ENCODE results near the gene RERE.
"Not testable (repeated sequence)": the region's sequence is repeated elsewhere in the genome, so short reads cannot be mapped to it uniquely, and the experiment has no call there.

RERE gene

DNA sequence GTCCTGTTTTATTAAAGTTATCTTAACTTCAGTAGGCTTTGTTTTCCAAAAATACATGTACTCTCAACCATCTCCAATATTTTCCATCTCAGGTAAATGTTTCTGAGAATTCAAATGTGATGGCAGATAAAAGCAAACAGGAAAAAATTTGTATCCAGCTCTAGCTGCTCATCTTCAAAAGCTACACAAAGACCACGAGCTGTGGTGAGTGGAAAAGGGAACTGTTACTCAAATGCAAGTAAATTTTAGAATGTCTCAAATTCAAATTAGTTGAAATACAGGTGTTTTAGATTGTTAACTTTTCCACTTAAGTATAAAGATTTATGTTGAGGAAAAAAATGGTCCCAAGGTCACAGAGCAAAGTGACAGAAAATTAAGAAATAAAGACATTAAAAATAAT lies 283.5 kb downstream of the RERE start:
- DNase-seq = no peak

DNA sequence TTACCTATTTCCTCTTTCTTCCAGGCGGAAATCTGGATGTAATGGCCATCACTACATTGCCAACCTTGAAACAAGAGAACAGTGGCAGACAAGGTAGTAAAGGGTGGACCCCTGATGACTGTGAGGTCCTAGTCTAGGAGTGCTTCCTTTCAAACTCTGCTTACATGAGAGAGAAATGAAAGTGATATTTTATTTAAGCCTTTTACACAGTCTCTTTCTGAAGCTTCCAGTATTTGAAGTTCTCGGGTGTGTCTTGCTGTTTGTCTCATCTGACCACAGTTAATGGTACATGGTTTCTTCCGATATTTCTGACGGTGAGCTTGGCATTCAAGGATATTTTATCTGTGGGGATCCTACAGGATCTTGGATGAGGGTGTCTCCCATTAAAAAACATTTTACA lies 284.3 kb downstream of the RERE start:
- DNase-seq = no peak

DNA sequence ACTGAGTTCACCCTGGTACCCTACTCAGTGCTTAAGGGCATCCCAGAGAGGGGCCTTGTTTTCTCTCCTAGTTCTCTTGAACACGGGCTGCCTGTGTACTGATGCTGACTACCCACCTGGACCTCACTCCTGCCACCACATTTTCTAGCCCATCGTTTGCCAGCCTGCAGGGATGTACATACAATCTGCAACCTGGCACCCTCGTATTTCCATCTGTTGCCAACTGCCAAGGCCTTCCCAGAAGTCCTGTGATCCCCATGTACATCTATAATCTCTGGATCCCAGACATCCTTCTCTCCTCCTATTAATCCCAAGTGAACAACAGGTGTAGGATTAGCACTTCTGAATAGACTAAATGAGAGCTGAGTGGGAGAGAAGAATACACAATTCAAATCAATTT lies 287.5 kb downstream of the RERE start:
- no peak for DNase-seq

DNA sequence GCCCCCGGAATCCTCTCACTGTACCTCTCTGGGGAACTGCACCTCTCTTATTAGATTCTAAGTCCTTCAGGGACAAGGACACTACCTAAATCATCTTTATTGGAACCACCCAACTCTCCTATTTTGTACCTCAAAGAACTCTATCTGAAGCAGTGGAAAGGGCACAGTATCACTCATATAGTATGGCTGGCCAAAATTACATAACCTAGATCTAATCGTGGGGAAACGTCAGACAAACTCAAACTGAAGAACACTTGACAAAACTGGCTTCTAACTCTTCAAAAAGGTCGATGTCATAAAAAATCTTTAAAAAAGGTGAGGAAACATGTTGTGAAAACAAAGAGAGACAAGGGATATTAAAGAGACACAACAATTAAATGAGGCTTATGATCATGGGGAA lies 289.5 kb downstream of the RERE start:
- no peak for DNase-seq

DNA sequence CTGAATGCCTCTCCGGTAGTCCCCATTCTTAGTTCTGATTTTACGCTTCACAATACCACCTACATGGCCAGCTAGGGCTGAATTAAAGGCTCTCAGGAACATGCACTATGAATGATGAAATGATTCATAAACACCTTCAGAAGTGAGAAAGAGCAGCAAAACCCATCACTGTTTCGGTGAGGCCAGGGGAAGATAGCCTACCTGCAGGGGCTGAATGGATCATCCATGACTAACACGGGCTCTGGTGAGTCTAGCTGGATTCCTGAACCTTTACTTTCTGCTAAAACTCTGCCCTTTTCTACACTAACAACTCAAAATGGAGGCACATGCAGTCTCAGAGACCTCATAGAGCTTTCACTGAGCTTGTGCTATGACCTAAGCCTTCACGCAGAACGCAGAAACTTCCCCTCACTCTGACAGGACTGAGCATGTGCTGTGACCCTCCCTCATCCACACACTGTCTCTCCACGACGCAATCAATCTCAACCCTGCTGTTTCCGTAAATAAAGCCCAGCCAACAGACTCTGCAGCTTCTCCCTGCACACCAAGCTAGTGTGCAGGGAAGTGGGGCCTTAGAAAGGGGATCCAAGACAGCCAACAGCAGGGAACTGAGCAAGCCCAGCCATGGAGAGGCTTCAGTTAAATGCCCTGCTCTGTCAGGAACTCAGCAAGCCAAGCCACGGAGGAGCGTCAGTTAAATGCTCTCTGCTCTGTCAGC lies 291.7 kb downstream of the RERE start:
- DNase-seq = peak; percentile 71

DNA sequence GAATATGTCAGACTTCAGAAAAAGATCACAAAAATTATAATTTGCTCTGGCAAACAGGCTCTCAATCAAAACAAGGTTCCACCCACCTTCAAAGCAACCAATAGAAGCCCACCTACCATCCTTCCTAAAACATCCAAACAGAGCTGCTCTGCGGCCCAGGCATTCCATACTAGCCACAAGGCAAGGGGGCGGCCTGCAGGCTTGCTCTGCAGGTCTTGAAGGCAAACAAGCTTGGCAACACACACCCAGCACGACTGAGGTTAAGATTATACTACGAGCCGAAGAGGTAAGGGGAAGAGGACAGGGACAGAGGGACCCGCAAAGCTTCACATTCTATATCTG lies 292.3 kb downstream of the RERE start:
- peak; percentile 68 for DNase-seq

DNA sequence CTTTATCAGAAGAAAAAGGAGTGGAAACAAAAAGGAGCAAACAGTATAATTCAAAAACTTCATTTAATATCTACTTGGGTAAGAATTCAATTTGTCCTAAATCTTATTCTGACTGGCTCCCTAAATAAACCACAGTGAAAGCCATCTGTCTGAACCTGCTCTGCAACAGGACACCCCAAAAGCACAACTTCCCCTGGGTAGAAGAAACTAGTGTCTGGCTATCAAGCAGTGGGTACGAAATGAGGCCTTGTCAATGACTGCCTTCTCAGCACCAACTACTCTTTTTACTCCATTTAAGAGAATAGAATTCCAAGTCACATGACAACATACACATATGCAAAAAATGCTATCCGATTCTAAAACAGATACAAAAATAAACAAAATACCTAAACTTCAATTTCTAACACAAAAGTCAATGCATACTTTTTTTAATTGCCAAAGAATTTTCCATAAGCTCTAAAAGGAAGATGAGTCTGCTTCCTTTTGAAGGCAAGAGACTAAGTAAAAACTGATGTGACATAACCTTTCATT lies 292.7 kb downstream of the RERE start:
- no peak for DNase-seq

DNA sequence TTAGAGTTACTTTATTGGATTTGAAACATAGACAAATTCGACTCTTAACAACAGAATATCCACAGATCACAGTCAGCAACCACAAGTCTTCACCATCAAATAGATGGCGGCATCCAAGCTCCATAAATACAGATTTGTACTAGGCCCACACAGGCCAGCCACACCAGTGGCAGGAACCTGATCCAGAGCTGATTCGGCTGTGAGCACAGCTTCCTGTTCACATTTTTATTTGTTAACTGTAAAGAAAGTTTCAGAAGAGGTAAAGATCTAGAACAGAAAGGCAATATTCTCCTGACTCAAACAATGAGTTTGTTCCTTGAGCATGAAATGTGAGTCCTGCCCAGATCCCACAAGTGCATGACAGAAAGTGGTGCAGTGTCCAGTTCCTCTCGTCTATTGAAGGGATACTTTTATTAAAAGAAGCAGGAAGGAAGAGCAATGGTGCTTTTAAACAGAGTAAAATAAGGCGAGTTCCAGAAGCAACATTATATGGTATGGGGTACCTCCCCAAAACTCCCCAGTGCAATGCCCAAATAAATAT lies 293.7 kb downstream of the RERE start:
- no peak for DNase-seq

DNA sequence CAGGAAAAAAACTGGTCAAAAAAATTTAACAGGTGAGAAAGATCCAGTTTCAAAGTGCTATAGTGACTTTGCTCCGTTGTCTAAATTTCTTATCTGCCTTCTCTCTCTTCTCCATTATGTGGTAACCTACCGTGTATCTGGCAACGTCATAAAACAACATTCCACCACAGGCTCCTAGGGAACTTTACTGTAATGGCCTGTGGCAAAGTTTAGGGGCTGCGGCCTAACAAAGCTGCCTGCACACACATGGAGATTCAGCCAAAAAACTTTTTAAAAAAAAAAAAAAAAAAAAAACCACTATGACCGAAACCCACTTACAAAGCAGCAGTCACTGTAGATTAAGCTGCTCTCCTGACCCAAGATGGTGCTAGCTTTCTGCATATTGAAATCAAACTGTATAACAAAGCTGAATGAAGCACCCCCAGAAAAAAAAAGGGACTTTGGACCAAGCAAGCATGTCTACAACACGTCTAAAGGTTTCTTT lies 296.9 kb downstream of the RERE start:
- no peak for DNase-seq

DNA sequence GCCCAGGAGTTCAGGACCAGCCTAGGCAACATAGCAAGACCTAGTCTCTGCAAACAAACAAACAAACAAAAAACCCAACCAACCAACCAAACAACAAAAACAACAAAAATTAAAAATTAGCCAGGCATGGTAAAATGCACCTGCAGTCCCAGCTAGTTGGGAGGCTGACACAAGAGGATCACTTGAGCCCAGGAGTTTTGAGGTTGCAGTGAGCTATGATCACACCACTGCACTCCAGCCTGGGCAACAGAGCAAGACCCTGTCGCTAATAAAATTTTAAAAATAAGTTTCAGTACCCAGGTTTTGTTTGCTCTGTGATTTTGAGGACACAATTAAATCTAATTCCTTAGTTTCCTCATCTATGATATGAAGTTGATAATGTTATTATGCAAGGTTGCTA lies 298.3 kb downstream of the RERE start:
- DNase-seq = no peak

DNA sequence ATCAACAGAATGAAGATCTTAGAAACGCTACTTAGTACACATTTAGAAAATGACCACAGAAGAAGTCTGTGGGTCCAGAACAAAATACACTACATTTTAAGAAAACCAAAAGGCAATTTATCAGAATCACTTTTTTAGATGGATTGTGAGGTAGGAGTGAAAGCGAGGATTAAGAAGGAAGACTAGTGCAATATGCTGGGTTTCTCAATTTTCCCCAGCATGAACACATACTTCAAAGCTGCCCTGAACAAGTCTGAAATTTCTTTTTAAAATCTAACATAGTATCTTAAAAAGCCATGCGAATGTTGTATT lies 299.0 kb downstream of the RERE start:
- DNase-seq = no peak

DNA sequence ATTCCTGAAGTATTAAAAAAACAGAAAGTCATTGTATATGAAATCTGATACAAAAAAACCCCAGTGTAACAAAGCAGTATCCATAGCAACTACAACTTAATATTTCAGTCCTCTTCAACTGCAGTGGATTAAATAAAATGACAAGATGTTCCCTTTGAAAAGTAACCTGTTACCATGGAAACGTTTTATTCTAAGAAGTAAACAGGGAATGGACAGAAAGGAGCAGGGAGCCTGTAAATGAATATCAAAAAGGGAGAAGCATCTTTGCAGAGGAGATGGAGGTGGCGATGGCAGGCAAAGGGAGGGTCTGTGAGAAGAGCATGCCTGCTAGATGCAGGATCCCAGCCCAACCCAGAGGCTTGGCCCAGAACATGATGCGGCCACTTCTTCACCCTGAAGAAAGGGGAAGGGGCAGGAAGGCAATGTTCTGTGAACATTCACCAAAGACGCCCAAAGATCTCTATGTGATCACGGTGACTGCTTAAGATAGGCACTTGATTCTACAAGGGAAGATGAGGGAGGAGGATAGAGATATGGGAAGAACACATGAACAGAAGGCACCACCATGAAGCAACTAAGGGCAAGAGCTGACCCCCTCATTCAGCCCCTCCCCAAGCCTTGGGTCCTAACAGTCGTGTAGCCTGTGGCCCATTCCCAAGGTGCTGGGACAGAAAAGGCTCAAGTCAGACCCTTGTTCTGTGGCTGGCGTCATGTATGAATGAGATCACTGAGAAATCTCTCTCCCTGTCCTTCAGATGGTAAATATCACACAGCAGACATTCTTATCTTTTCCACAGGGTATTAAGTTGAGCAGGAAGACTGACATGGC lies 299.6 kb downstream of the RERE start:
- DNase-seq = no peak

DNA sequence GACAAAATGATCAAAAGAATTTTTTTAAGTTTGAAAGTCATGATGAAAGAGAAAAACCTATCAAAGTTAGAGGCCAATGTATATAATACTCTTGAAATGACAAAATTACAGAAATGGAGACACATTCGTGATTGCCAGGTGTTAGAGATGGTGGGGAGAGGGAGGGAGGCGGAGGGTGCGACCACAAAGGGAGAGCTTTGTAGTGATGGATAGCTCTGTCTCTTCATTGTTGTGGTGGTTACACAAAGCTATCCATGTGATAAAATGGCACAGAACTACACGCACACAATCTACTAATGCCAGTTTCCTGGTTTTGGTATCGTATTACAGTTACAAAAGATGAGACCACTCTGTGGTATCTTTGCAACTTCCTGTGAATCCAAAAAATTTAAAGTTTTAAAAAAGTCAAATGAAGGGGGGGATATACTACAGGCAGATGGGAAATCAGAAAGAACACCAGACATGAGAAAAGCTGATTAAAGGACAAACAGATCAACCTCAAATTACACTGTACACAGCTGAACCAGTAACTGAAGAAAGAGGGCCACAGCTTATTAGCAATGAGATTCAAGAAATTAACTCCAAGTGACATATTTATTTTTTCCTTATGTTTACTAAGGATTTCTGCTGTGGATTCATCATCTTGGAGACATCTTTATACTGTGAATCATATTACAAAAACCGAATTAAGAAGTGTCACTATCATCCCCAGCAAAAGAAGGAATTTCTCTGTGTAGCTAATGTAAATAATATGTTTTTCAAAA lies 300.5 kb downstream of the RERE start:
- DNase-seq = no peak

DNA sequence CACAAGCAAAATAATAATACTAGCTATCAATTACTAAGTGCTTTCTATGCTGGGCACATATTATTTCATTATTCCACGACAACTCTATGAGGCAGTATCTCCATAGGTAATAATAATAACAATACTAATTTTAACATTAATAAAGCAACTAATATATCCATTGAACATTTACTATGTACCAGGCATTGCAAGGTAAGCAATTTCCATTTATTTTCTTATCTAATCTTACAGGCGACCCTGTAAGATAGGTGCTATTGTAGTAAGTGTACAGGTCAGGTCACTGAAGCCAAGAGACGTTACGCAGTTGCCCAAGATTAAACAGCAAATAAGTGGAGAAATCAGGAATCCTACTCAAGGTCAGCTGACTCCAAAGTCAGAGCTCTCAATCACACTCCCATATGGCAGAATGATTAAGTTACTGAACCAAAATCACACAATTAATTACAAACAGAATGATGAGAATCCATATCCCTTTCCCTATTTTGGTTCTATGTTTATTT lies 301.1 kb downstream of the RERE start:
- no peak for DNase-seq

DNA sequence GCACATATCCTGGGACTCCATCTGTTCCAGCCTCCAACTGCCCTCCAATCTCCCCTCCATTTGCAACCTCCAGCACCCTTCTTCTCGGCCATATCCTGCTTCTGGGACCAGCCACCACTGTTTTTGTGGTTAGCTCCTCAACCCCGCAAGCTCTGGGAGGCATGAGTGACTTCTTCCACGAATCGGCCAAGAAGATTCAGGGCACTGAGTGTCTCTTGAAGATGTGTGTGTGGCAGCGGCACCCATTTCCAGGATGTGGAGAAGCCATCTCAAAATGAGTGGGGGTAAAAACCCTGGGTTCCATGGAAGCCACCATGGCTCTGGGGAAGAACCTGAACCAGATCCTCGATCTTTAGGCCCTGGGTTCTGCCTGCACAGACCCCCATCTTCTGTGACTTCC lies 304.9 kb downstream of the RERE start:
- DNase-seq = no peak

DNA sequence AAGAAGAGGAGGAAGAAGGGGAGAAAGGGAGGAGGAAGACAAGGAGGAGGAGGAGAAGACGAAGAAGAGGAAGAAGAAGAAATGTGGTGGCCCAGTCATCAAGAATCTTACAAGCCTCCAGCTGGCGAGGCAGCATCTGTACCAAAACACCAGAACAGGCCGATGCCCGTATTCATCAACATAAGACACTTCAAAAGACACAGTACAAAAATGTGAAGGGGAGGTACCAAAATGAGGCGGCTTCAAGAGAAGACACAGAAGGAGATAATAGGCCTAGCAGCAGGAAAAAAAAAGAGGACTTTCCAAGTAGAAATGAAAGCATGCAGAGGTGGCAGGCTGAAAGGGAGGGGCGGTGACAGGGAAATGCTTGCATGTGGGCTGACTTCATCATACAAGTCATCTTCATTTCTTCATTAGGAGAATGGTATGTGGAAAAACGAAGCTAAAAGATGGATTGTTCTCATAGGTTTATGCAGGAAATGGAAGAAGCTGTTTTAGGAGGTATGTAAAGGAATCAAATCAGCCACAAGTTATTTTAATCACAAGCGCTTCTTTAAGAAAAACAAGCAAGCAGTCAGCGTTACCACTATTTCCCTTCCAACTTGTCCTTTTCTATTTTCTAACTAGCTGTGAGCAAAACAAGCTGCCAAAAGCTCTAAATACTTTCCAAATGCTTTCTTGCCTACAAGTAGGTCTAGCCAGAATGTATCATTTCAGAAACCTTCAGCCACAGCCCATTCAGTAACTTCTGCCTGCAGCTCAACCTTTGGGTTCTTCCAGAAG lies 307.2 kb downstream of the RERE start:
- DNase-seq = no peak

DNA sequence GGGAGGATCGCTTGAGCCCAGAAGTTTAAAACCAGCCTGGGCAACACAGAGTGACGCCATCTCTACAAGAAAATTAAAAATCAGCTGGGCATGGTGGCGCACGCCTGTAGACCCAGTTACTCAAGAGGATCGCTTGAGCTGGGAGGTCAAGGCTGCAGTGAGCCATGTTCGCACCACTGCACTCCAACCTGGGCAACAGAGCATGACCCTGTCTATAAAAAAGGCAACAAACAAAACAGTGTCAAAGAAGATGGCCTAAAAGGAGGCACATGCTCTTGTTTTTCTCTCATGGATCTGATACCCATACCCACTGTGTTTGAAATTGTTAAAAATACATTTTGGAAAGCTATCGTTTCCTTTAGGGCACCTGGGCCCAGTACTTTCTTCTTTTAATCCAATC lies 307.9 kb downstream of the RERE start:
- no peak for DNase-seq

DNA sequence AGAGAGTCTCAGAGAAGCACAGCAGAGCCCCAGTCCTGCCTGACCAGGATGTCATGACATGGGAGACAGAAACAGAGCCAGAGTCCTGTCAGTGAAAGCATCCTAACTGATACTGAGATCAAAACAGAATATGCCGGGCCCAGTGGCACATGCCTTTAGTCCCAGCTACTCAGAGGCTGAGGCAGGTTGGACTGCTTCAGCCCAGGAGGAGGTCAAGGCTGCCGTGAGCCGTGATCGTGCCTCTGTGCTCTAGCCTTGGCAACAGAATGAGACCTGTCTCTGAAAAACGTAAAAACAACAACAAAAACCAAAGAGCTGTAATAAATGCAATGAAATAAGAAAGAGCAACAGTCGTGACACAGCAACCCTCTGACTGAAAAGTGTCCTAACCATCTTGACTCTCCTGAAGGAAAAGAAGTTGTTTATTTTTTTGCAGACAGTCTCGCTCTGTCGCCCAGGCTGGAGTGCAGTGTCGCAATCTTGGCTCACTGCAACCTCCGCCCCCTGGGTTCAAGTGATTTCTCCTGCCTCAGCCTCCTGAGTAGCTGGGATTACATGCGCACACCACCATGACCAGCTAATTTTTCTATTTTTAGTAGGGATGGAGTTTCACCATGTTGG lies 310.3 kb downstream of the RERE start:
- no peak for DNase-seq

DNA sequence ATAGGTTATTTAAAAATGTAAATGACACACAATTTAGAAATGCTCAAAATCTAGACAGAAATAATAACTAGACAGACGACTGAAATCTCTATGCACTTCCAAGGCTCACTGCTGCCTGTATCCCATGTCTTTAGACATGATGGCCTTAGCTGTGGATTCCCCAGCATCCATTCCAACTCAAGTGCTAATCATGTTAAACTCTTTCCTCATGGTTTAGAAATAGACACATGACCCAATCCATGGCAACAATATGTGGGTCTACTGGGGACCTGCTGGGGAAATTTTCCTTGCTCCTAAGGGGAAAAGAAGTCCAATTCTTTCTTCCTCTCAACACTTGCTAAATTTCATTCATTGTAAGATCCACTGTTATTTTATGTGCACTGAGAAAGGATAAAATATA lies 311.0 kb downstream of the RERE start:
- no peak for DNase-seq

DNA sequence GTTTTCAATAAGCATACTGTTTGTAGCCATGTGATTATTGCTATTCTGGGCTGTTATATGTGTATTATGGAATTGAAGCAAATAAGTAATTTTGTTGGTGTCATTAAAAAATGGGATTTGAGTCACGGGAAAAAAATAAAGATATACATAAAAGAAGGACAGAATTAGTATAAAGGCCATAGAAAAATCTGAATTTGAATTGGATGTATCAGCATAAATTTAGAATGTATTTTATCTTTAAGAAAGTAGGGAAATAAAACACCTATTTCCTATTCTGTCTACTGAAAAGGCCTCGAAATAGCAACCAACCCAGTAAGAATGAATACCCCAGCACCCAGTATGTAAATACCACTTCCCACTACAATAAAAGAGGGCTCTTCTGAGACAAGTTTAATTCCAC lies 313.6 kb downstream of the RERE start:
- no peak for DNase-seq

DNA sequence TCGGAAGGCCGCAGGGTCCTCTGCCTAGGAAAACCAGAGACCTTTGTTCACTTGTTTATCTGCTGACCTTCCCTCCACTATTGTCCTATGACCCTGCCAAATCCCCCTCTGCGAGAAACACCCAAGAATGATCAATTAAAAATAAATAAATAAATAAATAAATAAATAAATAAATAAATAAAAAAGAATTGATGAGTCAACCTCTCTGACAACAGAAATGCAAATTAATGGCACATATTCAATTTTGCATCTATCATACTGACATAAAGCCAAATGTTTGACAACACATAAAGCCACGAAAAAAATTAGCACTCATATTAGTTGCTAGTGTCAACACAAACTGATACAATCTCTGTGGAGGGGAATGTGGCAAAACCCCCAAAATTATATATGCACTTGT lies 314.5 kb downstream of the RERE start:
- not testable (repeated sequence) for DNase-seq
